ENCODE measurements around the gene MRPS6.

- TF ChIP-seq EP300 (IDR thresholded peaks at IDR 0.05) (no peak), CTCF (IDR thresholded peaks at IDR 0.05) (no peak), POLR2A (IDR thresholded peaks at IDR 0.05) (no peak)
Measured at GRCh38 chr21:34110594-34111202, 37.3 kb downstream of the MRPS6 start.
